Prostate gland (tissue), 2 donors: ENCODE results near the gene MBP.

Source experiments
- POLR2AphosphoS5 ChIP-seq: sonication (generic); formaldehyde crosslinking; IDR thresholded peaks from one replicate; pipeline ENCODE4 v1.6.1; 2017; ENCODE audit warnings: antibody characterized with exemption
- TF ChIP-seq, protein P1 (sequence below), 4 experiments: fragments of 200-600 bp in 2 of 4; fragments of 450-650 bp in 2 of 4; sonication (generic) in 2 of 4; IDR thresholded peaks; 1 replicate in 3 of 4; 2 replicates in 1 of 4; pipeline ENCODE4 v1.5.1; 2016 to 2019; ENCODE audit warnings: antibody characterized with exemption in 4 of 4, mild to moderate bottlenecking in 2 of 4, moderate library complexity in 2 of 4

DNA sequence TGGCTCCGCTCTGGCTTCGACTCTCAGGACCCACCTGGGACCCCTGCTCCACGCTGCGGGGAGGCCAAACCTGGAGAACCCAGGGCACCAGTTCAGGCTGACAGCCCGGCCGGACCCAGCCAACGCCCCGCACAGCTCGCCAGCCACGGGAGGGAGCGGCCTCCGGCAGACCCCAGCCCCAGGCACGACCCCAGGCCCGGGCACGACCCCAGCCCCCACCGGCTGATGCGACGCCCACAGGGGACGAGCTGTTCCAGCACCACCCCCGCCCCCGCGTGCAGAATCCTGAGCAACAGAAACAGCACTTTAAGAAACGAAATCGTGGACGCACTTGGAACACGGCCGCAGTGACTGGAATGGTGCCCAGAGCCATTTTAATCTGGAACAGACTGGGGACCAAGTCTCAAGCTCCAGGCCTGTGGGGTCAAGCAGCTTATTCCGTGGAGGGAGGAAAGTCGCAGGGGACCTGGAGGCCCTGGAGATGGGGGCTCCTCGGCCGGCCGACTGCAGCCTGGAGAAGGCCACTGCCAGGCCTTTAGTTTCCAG, 74.2 kb downstream of the MBP start:
- no peak for TF ChIP-seq POLR2AphosphoS5
- TF ChIP-seq, protein P1, sequence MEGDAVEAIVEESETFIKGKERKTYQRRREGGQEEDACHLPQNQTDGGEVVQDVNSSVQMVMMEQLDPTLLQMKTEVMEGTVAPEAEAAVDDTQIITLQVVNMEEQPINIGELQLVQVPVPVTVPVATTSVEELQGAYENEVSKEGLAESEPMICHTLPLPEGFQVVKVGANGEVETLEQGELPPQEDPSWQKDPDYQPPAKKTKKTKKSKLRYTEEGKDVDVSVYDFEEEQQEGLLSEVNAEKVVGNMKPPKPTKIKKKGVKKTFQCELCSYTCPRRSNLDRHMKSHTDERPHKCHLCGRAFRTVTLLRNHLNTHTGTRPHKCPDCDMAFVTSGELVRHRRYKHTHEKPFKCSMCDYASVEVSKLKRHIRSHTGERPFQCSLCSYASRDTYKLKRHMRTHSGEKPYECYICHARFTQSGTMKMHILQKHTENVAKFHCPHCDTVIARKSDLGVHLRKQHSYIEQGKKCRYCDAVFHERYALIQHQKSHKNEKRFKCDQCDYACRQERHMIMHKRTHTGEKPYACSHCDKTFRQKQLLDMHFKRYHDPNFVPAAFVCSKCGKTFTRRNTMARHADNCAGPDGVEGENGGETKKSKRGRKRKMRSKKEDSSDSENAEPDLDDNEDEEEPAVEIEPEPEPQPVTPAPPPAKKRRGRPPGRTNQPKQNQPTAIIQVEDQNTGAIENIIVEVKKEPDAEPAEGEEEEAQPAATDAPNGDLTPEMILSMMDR (IDR thresholded peaks at IDR 0.05), result no peak
